Vagina (tissue), 2 donors: ENCODE measurements around the gene MRC2.

Source experiments
- CTCF ChIP-seq, 3 experiments: fragments of 450-650 bp in 2 of 3; fragments of 200-600 bp in 1 of 3; sonication (generic) in 1 of 3; IDR thresholded peaks; one replicate each; pipeline ENCODE4 v1.5.1; 2017 to 2019; ENCODE audit warnings: antibody characterized with exemption in 3 of 3, mild to moderate bottlenecking in 2 of 3, moderate library complexity in 2 of 3
- POLR2A ChIP-seq, 2 donors: fragments of 450-650 bp; IDR thresholded peaks; one replicate each; pipeline ENCODE4 v1.6.1; 2017; ENCODE audit warnings: antibody characterized with exemption in 2 of 2, mild to moderate bottlenecking in 2 of 2, moderate library complexity in 2 of 2
- POLR2AphosphoS5 ChIP-seq, 2 donors: sonication (generic); formaldehyde crosslinking; IDR thresholded peaks; one replicate each; pipeline ENCODE4 v1.9.0; 2017; ENCODE audit warnings: antibody characterized with exemption in 2 of 2, mild to moderate bottlenecking in 2 of 2, low read depth in 1 of 2; ENCODE audit not compliant: insufficient read depth in 1 of 2

DNA sequence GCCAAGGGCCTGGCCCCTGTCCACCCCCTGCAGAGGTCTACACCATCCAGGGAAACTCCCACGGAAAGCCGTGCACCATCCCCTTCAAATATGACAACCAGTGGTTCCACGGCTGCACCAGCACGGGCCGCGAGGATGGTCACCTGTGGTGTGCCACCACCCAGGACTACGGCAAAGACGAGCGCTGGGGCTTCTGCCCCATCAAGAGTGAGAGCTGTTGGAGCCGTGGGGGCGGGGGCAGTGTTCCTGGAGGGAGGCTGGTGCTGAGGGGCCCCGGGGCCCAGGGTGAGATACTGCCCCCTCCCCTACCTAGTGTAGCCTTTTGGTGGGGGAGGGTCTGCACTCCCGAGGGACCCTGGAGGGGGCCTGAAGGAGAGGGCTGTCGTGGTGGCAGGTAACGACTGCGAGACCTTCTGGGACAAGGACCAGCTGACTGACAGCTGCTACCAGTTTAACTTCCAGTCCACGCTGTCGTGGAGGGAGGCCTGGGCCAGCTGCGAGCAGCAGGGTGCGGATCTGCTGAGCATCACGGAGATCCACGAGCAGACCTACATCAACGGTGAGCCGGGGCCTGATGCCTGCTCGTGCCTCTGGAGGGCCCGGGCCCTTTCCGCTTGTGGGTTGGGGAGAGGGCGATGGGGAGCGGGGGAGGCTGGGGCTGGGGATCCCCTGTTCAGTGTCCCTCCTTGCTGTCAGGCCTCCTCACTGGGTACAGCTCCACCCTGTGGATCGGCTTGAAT is 38.8 kb downstream of the MRC2 start:
- TF ChIP-seq CTCF (IDR thresholded peaks at IDR 0.05) (no peak), POLR2AphosphoS5 (IDR thresholded peaks at IDR 0.05; ENCODE audit: insufficient read depth in 1 of 2, low read depth in 1 of 2) (no peak), POLR2A (IDR thresholded peaks at IDR 0.05) (no peak)
